ENCODE data around the gene RELB. TPM values are rescaled to one million over a fixed set of nuclear protein-coding genes. Genes with fewer than 3 reads are reported as not detected.

RELB gene
- total and polyA plus RNA-seq, 9 donors = 3.0 to 23.2 (median 10.1) TPM

DNA sequence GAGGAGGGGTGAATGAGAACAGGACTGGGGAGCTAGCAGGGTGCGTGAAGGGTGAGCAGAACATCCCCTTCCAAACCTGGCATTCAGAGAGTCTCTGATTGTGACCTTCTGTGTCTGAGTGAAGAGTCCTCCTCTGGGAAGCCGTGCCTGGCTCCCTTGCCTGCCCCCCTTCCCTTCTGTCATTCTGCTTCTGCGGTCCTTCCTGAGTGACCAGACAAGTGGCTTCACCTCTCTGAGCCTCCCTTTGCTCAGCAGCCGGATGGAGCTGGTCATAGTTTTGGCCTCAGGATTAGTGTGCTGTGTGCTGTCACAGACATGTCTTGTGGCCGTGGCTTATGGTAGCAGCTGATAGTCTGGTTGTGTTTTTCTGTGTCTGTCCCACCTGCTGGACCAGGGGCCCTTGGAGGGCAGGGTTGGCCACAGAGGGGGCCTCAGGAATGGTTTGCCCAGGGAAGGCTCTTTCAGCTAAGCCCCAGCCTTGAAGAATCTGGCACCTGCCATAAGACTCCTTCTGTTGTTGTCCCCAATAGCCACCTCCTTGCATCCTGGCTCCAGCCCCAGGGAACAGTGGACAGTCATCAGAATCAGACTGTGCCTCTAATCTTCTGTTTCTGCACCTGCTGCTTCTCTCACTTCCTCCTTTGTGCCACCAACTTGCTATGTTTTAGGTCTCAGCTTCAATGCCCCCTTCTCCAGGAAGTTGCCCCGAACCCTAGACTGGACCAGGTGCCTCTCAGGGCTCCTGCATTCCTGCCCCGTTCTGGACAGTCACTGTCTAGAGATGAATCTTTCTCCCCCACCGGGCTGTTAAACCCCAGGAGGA lies 40.1 kb upstream of the RELB start:
- no peaks in the 10 kb centered on the region for H3K27me3 ChIP-seq
- WGBS, 3 donors = 76 to 77% (median 76%) methylated on average over 8 of the region's 8 CpGs
- H3K4me1 ChIP-seq (ENCODE audit: insufficient read depth) = peaks cover 8% of the 10 kb centered on the region
- no peak for DNase-seq
- no peak overlapping the region for H3K27ac ChIP-seq
- TF ChIP-seq, protein P1, sequence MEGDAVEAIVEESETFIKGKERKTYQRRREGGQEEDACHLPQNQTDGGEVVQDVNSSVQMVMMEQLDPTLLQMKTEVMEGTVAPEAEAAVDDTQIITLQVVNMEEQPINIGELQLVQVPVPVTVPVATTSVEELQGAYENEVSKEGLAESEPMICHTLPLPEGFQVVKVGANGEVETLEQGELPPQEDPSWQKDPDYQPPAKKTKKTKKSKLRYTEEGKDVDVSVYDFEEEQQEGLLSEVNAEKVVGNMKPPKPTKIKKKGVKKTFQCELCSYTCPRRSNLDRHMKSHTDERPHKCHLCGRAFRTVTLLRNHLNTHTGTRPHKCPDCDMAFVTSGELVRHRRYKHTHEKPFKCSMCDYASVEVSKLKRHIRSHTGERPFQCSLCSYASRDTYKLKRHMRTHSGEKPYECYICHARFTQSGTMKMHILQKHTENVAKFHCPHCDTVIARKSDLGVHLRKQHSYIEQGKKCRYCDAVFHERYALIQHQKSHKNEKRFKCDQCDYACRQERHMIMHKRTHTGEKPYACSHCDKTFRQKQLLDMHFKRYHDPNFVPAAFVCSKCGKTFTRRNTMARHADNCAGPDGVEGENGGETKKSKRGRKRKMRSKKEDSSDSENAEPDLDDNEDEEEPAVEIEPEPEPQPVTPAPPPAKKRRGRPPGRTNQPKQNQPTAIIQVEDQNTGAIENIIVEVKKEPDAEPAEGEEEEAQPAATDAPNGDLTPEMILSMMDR (IDR thresholded peaks at IDR 0.05) = no peak
- TF ChIP-seq EP300 (IDR thresholded peaks at IDR 0.05) (no peak), POLR2A (IDR thresholded peaks at IDR 0.05) (no peak)
- no peak overlapping the region for H3K4me3 ChIP-seq
- H3K9me3 ChIP-seq = no peaks in the 10 kb centered on the region
- intact Hi-C loops (cut with DNase I) = no loop called here
- no peaks in the 10 kb centered on the region for H3K36me3 ChIP-seq

DNA sequence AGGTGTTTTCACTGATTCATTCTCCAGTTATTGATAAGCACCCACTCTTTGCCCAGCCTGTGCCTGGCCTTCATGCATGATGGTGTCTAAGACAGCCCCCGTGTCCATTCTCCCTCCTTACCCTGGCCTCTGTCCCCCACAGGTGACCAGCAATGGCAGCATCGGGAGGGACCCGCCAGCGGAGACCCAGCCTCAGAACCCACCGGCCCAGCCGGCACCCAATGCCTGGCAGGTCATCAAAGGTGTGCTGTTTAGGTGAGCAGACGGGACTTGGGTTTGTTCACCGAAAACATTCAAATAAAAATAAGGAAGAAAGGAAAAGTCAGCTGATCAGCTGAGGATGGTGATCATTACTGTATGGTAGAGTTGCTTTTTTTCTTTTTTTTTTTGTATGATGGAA lies 39.4 kb upstream of the RELB start:
- no peak overlapping the region for H3K27ac ChIP-seq
- H3K27me3 ChIP-seq = no peaks in the 10 kb centered on the region
- DNase-seq = no peak
- intact Hi-C loops (cut with DNase I) = no loop called here
- no peak overlapping the region for H3K4me3 ChIP-seq
- H3K9me3 ChIP-seq = no peaks in the 10 kb centered on the region
- H3K4me1 ChIP-seq (ENCODE audit: insufficient read depth) = peaks cover 3% of the 10 kb centered on the region
- TF ChIP-seq, protein P1 (IDR thresholded peaks at IDR 0.05) = no peak
- TF ChIP-seq EP300 (IDR thresholded peaks at IDR 0.05) (no peak), POLR2A (IDR thresholded peaks at IDR 0.05) (no peak)
- WGBS, 3 donors = 83 to 85% (median 84%) methylated on average over 8 of the region's 8 CpGs
- no peaks in the 10 kb centered on the region for H3K36me3 ChIP-seq

DNA sequence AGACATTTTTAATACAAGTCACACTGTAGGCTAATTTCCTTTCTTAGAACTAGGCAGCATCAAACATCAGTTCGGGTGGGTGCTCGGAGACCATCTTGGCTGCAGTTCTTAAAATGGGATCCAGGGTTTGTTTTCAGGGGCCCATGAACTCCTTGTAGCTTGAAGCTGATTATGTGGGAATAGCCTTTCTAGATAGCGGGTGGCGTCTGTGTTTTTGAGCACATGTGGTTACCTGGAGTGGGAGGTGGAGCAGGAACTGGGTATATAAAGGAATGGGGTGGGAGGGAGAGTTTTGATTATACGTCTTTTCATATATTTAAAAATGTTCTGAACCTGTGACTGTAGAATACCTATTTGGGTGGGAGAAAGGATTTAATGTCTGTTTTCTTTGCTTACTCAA lies 33.1 kb upstream of the RELB start:
- H3K36me3 ChIP-seq = no peaks in the 10 kb centered on the region
- no peak overlapping the region for H3K4me3 ChIP-seq
- H3K27me3 ChIP-seq = no peaks in the 10 kb centered on the region
- no peaks in the 10 kb centered on the region for H3K4me1 ChIP-seq (ENCODE audit: insufficient read depth)
- TF ChIP-seq POLR2A (IDR thresholded peaks at IDR 0.05) = no peak
- TF ChIP-seq, protein P1 (IDR thresholded peaks at IDR 0.05) = no peak
- TF ChIP-seq EP300 (IDR thresholded peaks at IDR 0.05) = no peak
- no peaks in the 10 kb centered on the region for H3K9me3 ChIP-seq
- 85 to 88% (median 87%) methylated on average over 5 of the region's 5 CpGs for WGBS, 3 donors
- intact Hi-C loops (cut with DNase I) = no loop called here
- no peak for DNase-seq
- H3K27ac ChIP-seq = no peak overlapping the region

DNA sequence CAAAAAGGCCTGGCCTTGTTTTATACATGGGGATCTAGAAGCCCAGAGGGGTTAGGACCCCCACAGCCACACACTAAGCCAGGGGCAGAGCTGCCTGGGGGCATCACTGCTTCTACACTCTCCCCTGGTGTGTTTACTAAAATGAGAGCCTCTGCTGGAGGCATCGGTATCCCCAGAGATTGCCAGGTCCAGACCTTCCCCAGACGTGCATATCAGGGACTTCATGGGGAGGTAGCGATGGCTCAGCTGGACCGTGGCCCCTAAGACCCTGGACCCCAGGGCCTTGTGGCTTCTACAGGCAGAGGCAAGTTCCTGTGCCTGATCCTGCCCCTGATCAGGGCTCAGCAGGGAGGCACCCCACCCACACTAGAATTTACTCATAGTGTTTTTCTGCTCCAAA lies 32.6 kb upstream of the RELB start:
- intact Hi-C loops (cut with DNase I) = no loop called here

More for the DNA sequence above, 32.6 kb upstream of the RELB start:
- WGBS, 3 donors = 81 to 87% (median 86%) methylated on average over 4 of the region's 4 CpGs
- Histone ChIP-seq H3K27ac (no peak overlapping the region), H3K36me3 (no peaks in the 10 kb centered on the region), H3K4me1 (ENCODE audit: insufficient read depth) (no peaks in the 10 kb centered on the region), H3K4me3 (no peak overlapping the region), H3K9me3 (no peaks in the 10 kb centered on the region), H3K27me3 (no peaks in the 10 kb centered on the region)
- DNase-seq = no peak
- TF ChIP-seq, protein P1 (IDR thresholded peaks at IDR 0.05) = no peak
- TF ChIP-seq POLR2A (IDR thresholded peaks at IDR 0.05) = no peak
- no peak for TF ChIP-seq EP300 (IDR thresholded peaks at IDR 0.05)
